Measurements from ENCODE around the gene PLAAT2.

- TF ChIP-seq, protein P1, sequence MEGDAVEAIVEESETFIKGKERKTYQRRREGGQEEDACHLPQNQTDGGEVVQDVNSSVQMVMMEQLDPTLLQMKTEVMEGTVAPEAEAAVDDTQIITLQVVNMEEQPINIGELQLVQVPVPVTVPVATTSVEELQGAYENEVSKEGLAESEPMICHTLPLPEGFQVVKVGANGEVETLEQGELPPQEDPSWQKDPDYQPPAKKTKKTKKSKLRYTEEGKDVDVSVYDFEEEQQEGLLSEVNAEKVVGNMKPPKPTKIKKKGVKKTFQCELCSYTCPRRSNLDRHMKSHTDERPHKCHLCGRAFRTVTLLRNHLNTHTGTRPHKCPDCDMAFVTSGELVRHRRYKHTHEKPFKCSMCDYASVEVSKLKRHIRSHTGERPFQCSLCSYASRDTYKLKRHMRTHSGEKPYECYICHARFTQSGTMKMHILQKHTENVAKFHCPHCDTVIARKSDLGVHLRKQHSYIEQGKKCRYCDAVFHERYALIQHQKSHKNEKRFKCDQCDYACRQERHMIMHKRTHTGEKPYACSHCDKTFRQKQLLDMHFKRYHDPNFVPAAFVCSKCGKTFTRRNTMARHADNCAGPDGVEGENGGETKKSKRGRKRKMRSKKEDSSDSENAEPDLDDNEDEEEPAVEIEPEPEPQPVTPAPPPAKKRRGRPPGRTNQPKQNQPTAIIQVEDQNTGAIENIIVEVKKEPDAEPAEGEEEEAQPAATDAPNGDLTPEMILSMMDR (conservative IDR thresholded peaks at IDR 0.05; ENCODE audit: low read depth, low read length): no peak
- no peak for TF ChIP-seq EZH2 (IDR thresholded peaks at IDR 0.05; ENCODE audit: borderline replicate concordance, low read depth, low read length, poor library complexity, severe bottlenecking)
These were observed 45.5 kb upstream of the PLAAT2 start for GRCh38 chr11:63608353-63609345.
